GM21619 (cell line): ENCODE measurements around the gene DDX50.

ENCODE experiments used
- ATAC-seq: cut with Tn5 transposase; IDR thresholded peaks from one replicate; pipeline ENCODE4 v1.9.1; 2021; ENCODE audit not compliant: unreplicated experiment

DDX50 gene

DNA sequence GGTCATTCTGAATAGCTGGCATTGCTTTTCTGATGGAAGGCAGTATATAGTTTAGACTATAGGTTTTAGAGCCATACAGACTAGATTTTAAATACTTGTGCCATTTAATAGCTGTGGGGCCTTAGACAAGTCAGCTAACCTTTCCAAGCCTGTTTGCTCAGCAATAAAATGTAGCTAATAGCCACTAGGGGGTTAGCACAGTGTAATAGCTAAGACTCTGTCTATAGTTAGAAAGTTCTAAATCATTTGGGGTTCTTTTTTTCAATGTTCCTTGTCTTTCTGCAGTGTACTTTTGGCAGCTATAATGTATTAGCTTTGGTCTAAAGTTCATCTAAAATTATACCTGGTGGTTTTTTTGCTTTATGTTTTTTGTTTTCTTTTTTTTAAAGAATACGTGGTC lies 80.0 kb downstream of the DDX50 start:
- no peak for ATAC-seq

DNA sequence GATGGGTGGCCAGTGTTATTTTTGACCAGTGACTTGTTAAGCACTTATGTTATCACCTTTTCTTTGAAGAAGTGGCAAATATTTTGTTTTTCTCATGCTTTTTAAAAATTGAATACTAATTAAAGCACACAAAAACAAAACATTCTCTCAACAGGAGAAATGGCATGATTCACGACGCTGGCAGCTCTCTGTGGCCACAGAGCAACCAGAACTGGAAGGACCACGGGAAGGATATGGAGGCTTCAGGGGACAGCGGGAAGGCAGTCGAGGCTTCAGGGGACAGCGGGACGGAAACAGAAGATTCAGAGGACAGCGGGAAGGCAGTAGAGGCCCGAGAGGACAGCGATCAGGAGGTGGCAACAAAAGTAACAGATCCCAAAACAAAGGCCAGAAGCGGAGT lies 81.3 kb downstream of the DDX50 start:
- ATAC-seq, result no peak

DNA sequence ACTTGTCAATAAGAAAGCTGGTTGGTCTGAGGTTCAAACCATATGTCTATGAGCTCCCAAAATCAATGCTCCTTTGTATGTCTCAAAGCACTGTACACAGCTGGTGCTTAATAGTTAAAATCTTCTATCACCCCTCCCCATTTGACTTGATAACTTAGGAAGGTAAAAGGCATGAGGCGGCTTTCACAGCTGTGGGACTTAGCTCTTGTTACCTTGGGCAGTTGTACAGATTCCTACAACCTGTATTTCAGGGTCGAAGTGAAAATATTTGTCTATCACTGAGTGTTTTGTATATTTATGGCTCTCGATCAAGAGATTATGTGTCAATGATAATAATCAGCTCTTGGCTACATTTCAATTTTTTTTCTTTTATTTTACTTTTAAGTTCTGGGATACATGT lies 86.5 kb downstream of the DDX50 start:
- ATAC-seq, result no peak

DNA sequence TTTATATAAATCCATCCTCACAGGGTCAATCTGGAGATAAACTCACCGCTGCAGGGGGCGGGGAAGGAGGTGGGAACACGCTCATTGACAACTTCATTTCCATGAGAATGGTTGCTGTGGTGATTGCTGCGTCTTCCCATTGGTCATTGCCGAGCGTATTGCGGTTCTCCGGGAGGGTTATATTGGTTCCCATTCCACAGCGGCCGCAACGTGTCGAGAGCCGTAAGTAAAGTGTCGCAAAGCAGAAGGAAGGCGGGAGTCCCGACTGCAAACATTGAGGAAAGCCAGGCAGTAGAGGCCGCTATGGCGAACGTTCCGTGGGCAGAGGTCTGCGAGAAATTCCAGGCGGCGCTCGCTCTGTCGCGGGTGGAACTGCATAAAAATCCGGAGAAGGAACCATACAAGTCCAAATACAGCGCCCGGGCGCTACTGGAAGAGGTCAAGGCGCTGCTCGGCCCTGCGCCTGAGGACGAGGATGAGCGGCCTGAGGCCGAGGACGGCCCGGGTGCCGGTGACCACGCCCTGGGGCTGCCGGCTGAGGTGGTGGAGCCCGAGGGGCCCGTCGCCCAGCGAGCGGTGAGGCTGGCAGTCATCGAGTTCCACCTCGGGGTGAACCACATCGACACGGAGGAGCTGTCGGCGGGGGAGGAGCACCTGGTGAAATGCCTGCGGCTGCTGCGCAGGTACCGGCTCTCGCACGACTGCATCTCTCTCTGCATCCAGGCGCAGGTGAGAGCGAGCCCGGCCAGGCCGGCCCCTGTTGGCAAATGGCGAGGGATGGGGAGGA lies 87.6 kb downstream of the DDX50 start, which contains the start of gene KIFBP:
Gene KIFBP (plus strand): TSS at position 274 of the 787 bp plus-strand sequence. CDS start 30 bp downstream, at position 304.
- ATAC-seq, result peak; percentile 76

DNA sequence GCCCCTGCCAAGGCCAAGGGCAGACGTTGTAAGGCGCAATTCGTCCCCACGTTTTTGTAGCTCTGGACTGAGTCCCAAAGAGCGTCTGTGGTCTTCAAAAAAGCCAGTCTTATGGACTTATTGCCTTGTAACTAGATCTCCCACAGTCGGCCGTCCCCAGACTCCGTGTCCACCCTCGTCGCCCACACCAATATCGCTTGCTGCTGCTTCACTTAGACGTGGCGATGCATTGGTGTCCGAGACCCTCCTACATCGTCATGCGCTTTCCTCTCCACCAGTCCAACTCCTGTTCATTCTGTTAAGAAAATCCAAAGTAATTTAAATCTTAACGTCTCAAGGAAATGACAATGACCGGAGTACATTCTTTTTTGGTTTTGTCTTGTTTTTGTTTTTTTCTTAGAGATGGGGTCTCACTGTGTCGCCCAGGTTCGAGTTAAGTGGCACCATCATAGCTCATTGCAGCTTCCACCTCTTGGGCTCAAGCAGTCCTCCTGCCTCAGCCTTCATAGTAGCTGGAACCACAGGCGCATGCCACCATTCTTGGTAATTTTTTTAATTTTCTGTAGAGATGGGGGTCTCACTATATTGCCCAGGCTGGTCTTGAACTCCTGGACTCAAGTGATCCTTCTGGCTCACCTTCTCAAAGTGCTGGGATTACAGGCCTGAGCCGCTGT lies 88.3 kb downstream of the DDX50 start:
- no peak for ATAC-seq

DNA sequence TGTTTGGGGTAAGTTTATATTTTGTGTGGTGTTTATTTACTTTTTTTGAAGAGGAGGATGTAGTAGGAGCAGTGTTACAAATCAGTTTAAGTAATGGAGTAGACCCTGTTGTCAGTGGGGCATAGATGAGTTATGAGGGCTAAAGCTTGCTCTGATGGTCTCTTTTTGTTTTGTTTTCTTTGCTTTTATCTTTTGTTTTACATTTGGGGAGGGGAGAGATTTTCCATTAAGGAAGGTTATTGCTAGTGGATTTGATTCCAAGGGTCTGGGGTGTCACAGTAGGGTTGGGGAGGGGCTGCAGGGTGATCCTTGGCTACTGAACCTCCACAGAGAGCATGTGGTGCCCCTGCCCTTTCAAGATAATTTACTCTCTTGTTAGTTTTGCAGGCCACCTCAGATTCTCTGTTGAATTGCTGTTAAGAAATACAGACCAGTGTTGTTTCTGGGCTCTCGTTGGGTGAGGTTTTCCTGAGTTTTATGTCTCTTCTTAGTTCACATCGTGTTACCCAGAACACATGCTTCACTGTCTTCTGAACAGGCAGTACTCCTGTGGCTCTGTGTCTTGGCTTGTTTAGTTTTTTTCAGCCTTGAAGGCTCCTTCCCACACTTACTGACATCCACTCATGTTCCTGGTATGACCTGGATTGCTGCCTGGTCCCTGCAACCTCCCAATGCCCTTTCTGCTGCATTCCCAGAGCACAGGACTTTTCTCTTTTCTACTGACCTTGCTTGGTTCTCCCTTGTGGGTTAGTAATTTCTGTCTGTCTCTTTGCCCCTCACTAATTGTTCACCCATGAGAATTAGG lies 91.7 kb downstream of the DDX50 start:
- no peak for ATAC-seq
